ENCODE measurements around the gene TTC22. TPM values are rescaled to one million over a fixed set of nuclear protein-coding genes. Genes with fewer than 3 reads are reported as not detected.

TTC22 gene
- total RNA-seq, 1 donor from 2014 or later = 7.4 TPM

- DNase-seq (ENCODE audit: low read depth) = no peak
- no peaks in the 10 kb centered on the region for H3K36me3 ChIP-seq (ENCODE audit: control insufficient read depth, insufficient read depth, low read length)
- H3K4me3 ChIP-seq (ENCODE audit: low read depth, low read length) = no peak overlapping the region
- FAIRE-seq = no peak
- H3K27me3 ChIP-seq (ENCODE audit: control insufficient read depth, insufficient read depth, low read length) = no peaks in the 10 kb centered on the region
- TF ChIP-seq CTCF (IDR thresholded peaks at IDR 0.05; ENCODE audit: insufficient read depth, low read length, severe bottlenecking) = no peak
Observed at GRCh38 chr1:54805466-54805865, 4.3 kb upstream of the TTC22 start.

GRCh38 chr1:54804471-54805132, 3.5 kb upstream of the TTC22 start:
- Histone ChIP-seq H3K4me3 (ENCODE audit: low read depth, low read length) (no peak overlapping the region), H3K36me3 (ENCODE audit: control insufficient read depth, insufficient read depth, low read length) (no peaks in the 10 kb centered on the region), H3K27me3 (ENCODE audit: control insufficient read depth, insufficient read depth, low read length) (no peaks in the 10 kb centered on the region)
- DNase-seq (ENCODE audit: low read depth) (peak; percentile 33), FAIRE-seq (no peak)
- TF ChIP-seq CTCF (IDR thresholded peaks at IDR 0.05; ENCODE audit: insufficient read depth, low read length, severe bottlenecking) = no peak

DNA sequence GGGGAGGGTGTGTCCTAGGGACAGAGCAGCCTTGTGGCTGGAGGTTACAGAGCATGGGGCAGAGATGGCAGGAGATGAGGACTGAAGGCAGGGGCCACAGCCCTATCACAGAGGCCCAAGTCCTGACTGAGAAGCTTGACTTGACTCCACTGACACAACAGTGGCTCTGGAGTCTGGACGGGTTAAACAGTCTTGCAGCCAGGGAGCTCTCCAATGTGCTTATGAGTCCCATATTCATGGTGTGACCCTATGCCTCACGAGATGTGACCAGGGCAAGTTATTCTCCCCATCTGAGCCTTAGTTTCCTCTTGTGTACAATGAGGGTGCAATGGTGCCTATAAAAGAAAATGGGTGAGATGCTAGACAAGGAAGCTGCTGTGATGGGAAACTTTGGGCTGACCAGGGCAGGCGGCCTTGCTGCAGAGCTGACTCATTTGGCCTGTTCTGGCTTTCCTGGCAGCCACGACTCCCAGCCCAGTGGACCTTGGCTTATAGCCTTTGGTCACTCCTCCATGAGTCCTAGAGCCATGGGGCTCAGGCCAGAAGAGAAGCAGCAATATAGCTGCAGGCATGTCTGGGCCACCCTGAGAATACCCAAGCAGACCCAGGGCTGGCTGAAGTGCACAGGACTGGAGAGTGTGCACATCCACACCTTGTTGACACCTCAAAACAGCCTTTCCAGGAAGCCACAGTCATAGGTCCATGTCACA, 2.8 kb upstream of the TTC22 start:
- DNase-seq (ENCODE audit: low read depth) (no peak), FAIRE-seq (peak; percentile 7)
- TF ChIP-seq CTCF (IDR thresholded peaks at IDR 0.05; ENCODE audit: insufficient read depth, low read length, severe bottlenecking) = no peak
- H3K4me3 ChIP-seq (ENCODE audit: low read depth, low read length) = no peak overlapping the region
- H3K36me3 ChIP-seq (ENCODE audit: control insufficient read depth, insufficient read depth, low read length) = no peaks in the 10 kb centered on the region
- no peaks in the 10 kb centered on the region for H3K27me3 ChIP-seq (ENCODE audit: control insufficient read depth, insufficient read depth, low read length)

- peak overlapping the region; percentile 69 for H3K4me3 ChIP-seq (ENCODE audit: low read depth, low read length)
- H3K36me3 ChIP-seq (ENCODE audit: control insufficient read depth, insufficient read depth, low read length) = no peaks in the 10 kb centered on the region
- no peaks in the 10 kb centered on the region for H3K27me3 ChIP-seq (ENCODE audit: control insufficient read depth, insufficient read depth, low read length)
- no peak for TF ChIP-seq CTCF (IDR thresholded peaks at IDR 0.05; ENCODE audit: insufficient read depth, low read length, severe bottlenecking)
- DNase-seq (ENCODE audit: low read depth) = no peak
- no peak for FAIRE-seq
Observed at GRCh38 chr1:54800041-54800898, 853 bp downstream of the TTC22 start.

DNA sequence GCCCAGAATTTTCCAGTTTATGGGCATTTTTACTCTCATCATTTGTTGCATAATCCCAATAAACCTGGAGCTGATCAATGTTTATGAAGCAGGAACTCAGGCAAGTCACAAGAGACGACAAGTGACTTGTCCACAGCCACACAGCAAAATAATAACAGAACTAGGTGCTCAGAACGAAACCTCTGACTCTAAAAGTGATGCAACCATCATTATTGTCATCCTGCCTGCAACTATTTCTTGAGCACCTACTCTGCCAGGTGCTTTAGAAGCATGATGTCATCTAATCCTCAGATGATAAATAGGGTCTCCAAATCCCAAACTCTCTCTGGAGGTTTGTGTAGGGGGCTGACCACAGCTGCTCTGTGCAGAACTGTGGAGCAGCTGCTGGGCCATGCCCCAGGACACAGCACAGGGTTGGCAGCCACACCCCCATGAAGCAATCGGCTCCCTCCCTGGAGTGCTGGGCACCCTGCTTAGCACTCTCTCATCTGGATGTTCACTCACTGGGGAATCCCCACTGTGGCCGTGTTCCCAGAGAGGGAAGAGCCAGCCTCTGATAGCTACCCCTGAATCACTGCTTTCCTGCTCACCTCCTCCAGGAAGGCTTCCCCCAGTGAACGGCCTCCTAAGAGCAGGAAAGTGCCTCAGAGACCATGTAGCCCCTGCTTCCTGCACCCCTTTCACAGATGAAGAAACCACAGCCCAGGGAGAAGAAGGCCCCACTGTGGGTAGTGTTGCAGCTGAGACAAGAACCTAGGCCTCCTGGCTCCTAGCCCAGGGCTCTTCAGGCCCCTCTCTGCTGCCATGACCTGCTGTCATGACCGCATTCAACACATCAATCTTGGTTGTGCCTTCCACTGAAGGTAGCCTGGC, 2.1 kb downstream of the TTC22 start:
- TF ChIP-seq CTCF (IDR thresholded peaks at IDR 0.05; ENCODE audit: insufficient read depth, low read length, severe bottlenecking) = no peak

More for the DNA sequence above, 2.1 kb downstream of the TTC22 start:
- DNase-seq (ENCODE audit: low read depth) (peak; percentile 80), FAIRE-seq (peak; percentile 62)
- H3K27me3 ChIP-seq (ENCODE audit: control insufficient read depth, insufficient read depth, low read length) = no peaks in the 10 kb centered on the region
- H3K36me3 ChIP-seq (ENCODE audit: control insufficient read depth, insufficient read depth, low read length) = no peaks in the 10 kb centered on the region
- no peak overlapping the region for H3K4me3 ChIP-seq (ENCODE audit: low read depth, low read length)

All from bronchial epithelial cell (primary cell).